T-helper 2 cell (primary cell): Measurements from ENCODE around the gene TFPI2.

Experiments
- DNase-seq, 5 experiments: peaks; one replicate each; pipeline versions ENCODE4 v3.0.0 to v3.0.0-alpha.2; 2012 to 2022

Gene TFPI2

DNA sequence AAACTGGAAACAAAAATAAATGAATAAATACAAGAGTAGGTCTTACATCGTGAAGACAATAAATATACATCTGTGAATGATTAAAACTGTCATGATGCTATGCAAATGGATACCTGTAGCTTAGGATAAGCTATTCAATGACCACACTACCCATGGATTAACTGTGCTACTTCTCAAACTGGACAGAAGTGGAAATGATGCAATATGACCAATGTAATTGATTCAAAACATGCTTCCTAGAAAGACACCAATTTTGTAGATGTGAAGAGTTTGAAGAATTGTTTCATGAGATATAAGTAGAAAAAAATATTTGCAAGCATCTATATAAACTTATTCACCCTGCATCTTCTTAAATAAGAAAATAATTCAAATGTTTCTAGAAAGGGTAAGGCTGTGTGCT, 36.1 kb downstream of the TFPI2 start:
- DNase-seq: no peak

DNA sequence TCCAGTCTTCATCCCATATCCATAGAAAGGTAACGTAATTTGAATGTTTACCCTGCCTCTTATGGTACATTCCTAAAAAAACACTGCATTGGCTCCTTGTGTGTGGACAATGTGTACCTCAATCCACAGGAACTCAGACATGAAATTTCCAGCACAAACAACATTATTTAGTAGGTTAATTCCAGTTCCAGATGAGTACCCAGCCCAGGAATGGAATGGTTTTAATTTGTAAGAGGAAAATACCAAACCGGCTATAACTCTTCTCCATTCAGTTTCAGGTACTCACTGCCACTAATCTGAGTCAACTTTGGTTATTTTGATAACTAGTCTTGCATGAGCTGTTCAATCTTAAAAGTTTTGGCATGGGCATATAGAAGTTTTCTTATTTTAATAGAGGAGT, 39.0 kb downstream of the TFPI2 start:
- no peak for DNase-seq

DNA sequence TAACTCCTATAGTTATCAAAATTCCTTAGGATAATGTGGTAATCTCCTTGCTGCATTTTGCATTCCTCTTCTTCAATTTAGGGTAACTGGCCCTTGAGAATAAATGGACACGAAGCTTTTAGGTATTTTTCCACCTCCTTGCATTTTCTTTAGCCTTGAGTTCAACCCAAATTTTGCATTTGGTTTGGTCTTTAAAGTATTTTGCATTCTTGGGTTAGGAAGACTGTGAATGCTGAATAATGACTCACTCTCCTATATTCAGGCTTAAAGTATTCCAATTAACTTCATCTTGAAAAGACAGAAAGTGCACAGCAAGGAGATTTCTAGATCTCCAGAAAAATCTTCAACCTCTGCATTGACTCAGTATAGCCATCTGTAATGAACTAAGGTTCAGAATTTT, 47.3 kb downstream of the TFPI2 start:
- no peak for DNase-seq

DNA sequence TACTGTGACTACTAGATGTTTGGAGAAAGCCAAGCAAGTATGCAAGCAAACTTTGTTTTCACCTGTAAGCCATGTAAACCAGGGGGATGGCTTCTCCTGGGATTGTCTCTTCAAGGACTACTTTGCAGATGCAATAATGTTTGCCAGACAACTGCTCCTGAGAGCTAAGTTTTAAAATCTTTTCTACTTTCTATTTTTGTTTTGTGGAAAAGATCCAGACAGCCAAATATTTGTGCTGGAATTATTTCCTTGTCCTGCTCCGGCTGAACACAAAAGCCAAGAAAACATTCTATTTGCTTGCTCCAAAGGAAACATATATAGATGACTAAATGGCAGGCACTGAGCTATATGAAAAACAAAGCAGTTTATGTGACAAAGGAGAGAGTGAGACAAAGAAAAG, 51.6 kb downstream of the TFPI2 start:
- DNase-seq: no peak

DNA sequence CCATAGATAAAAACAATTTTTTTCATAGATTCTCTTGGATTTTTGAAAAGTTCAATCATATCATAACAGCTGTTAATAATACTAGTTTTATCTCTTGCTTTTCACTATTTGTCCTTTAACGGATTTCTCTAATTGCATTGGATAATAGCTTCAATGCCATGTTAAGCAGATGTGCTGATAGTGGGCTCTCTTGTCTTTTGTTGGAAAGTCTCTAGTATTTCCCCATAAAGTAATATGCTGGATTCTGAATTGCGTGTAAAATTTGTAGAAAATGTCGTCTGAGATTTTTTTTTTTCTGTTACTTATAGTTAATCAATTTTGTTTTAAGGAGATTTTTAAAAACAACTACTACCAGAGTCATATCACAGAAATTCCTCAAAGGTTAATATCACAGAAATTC, 53.3 kb downstream of the TFPI2 start:
- DNase-seq: no peak

DNA sequence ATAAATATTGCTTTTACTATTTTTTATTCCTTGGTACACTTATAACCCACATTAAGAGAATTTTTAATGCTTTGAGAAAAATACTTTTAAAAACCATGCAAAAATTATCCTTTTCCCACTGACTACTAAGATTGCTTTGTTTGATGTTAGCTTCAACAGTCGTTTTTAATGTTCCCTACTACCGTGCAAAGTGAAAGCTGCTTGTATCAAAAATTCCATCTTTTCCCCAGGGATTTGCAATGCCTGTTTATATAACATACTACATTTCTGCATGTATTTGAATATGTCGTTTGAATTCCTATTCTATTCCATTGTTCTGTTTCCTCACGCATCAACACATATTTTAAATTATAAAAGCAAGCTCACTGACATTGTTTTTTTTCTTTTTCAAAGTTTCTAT, 54.4 kb downstream of the TFPI2 start:
- DNase-seq: no peak

DNA sequence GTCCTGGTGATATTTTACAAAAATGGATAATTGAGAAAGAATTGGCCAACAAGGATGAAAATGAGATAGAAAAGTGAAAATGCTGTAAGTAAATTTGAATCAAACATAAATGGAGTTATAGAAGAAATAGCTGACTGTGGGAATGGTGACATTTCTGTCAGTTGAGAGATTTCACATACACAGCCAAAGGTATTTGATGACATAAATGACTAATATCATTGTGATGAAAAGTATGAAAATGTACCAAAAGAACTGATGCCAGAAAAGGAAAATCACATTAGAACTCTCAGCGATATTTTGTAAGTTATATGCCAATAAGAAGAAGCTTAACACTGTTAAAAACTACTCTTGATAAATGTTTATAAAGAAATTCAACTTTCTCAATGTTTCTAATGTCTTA, 54.9 kb downstream of the TFPI2 start:
- DNase-seq: no peak
